ENCODE measurements around the gene ALX4.

ALX4 gene

DNA sequence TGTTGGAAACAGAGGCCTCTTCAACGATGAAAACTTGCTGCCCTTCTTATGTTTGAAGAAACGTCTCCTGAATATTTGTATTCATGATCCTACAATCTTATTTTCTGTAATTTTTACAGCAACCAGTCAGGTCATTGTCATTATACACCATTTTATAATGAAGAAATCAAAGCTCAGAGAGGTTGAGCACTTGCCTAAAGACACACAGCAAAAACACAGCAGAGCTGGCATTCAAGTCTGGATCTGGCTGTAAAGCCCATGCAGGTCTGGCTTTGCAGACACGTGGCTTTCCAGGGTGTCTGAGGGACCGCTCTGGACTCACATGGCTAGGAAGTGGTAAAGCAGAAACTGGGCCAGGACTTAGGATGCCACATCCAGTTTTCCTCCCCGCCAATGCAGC, 15.8 kb upstream of the ALX4 start:
- TF ChIP-seq, protein P1, sequence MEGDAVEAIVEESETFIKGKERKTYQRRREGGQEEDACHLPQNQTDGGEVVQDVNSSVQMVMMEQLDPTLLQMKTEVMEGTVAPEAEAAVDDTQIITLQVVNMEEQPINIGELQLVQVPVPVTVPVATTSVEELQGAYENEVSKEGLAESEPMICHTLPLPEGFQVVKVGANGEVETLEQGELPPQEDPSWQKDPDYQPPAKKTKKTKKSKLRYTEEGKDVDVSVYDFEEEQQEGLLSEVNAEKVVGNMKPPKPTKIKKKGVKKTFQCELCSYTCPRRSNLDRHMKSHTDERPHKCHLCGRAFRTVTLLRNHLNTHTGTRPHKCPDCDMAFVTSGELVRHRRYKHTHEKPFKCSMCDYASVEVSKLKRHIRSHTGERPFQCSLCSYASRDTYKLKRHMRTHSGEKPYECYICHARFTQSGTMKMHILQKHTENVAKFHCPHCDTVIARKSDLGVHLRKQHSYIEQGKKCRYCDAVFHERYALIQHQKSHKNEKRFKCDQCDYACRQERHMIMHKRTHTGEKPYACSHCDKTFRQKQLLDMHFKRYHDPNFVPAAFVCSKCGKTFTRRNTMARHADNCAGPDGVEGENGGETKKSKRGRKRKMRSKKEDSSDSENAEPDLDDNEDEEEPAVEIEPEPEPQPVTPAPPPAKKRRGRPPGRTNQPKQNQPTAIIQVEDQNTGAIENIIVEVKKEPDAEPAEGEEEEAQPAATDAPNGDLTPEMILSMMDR (IDR thresholded peaks at IDR 0.05; ENCODE audit: low read depth, low read length), result no peak
- no peak for DNase-seq (ENCODE audit: low read depth, low spot score)
- no peak overlapping the region for H3K4me3 ChIP-seq (ENCODE audit: low read depth, low read length)
- in situ Hi-C loops (cut with HindIII; ENCODE audit: low sequenced_read_pairs), result no loop called here

DNA sequence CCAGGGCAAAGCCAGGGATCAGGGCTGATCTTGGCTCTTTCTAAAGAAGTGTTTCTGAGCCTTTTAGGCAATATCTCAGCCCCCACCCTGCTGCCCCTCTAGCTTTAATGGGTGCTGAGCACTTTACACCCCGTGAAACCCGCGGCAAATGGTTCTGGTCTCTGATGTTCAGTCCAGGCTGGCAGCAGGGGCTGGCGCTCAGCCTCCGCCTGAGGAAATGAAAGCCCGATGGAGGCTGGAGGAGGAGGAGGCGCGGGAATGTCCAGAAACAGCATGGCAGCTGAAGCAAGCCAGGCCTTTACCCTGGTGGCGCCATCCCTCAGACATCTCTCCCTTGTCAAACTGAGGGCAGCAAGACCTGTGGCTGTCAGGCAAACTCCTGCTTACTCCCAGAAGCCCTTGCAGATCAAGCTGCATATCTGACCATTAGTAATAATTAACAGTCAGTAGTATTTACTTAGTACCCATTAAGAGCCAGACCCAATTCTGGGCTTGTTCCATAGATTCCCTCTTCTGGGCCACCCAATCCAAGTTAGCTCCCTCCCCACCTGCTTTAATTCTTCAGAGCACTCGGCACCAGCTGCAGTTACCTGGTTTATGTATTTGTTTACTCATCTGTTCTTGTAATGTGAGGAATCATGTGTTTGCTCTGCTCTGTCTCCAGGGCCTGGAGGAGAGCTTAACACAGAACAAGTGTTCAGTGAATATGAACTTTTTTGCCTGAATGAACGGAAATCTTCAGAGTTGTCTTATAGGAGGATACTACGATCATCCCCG, 15.0 kb upstream of the ALX4 start:
- TF ChIP-seq, protein P1 (IDR thresholded peaks at IDR 0.05; ENCODE audit: low read depth, low read length), result no peak
- in situ Hi-C loops (cut with HindIII; ENCODE audit: low sequenced_read_pairs), result no loop called here
- H3K4me3 ChIP-seq (ENCODE audit: low read depth, low read length), result no peak overlapping the region
- DNase-seq (ENCODE audit: low read depth, low spot score), result no peak

DNA sequence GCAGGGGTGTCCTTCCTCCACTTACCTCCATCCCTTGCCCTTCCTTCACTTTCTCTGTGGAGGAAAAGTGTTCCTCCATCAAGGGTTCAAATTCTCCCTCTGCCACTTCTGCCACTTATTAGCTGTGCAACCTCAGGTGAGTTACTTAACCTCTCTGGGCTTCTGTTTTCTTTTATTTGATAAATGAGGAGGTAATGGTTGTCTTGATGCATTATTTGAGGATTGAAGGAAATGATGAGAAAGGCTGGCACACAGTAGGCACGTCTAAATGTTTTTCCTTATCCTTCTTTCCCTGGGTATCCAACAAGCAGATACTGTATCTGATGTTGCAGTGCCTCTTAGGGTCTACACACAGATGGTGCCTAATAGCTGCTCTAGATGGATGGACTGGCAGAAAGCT, 14.3 kb upstream of the ALX4 start:
- TF ChIP-seq, protein P1 (IDR thresholded peaks at IDR 0.05; ENCODE audit: low read depth, low read length), result no peak
- in situ Hi-C loops (cut with HindIII; ENCODE audit: low sequenced_read_pairs), result no loop called here
- no peak overlapping the region for H3K4me3 ChIP-seq (ENCODE audit: low read depth, low read length)
- no peak for DNase-seq (ENCODE audit: low read depth, low spot score)

DNA sequence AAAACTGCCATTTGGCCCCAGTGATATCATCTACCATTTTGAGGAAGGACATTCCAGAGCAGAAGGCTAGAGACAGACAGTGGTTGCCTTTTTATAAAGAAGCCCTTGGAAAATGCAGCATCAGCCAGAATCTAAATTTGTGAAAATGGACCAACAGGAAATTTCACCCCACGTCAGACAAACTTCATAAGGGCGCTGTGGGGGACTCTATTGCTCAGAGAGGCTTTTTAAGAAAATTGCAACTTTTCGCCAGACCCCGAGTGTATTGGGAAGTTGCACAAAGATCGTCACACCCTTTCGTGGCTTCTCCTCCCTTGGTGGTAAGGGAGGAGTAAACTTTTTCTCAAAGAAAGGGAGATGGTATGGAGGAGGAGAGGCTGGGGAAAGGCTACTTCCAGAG, 12.3 kb upstream of the ALX4 start:
- no peak overlapping the region for H3K4me3 ChIP-seq (ENCODE audit: low read depth, low read length)
- no peak for DNase-seq (ENCODE audit: low read depth, low spot score)
- TF ChIP-seq, protein P1 (IDR thresholded peaks at IDR 0.05; ENCODE audit: low read depth, low read length), result no peak
- in situ Hi-C loops (cut with HindIII; ENCODE audit: low sequenced_read_pairs), result no loop called here

DNA sequence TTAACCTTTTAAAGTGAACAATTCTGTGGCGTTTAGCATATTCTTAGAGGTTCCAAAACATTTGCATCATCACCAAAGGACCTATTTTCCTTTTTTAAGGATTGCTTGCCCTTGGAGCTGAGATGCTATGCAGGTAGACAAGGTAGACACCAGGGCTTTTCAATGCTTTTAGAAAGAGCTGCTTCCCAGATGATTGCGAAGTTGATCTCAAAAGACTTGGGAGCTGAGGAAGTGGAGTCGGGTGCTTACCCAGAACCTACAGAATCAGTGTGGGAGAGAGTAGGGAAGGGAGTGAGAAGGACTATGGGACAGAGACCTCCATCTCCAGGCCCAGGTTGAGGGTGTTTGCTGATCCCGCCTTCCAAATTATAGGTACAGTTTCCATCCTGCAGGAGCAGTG, 11.1 kb upstream of the ALX4 start:
- no peak for DNase-seq (ENCODE audit: low read depth, low spot score)
- H3K4me3 ChIP-seq (ENCODE audit: low read depth, low read length), result no peak overlapping the region
- in situ Hi-C loops (cut with HindIII; ENCODE audit: low sequenced_read_pairs), result no loop called here
- TF ChIP-seq, protein P1 (IDR thresholded peaks at IDR 0.05; ENCODE audit: low read depth, low read length), result no peak

DNA sequence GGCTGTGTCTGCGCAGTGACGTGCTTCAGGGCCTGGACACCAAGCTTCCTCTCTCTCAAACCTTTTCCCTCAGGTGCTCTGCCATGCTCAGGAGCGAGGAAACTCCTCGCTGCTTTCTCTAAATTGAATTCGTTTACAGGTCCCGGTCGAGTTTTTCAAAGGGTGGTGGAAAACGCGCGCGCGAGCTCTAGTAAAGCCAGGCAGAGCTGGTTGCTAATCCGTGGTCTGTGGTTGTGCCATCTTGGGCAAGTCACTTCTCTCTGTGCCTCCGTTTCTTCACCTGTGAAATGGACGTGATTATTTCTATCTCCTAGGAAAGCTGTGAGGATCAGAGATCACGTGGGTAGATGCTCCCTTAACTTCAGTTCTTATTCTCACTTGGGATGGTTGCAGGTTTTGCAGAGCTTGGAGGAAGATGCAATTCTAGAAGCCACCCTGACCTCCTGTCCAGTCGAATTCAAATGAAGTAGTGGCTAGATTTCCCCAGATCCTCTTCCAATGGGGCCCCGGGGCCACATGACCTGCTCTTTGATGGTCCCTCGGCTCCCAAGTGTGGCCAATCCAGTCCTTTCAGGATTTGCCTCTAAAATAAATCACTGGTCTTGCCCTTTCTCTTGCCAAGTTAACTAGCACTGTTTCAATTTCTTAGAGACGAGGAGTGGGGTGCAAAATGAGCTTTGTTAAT, 10.5 kb upstream of the ALX4 start:
- no peak for DNase-seq (ENCODE audit: low read depth, low spot score)
- TF ChIP-seq, protein P1 (IDR thresholded peaks at IDR 0.05; ENCODE audit: low read depth, low read length), result no peak
- in situ Hi-C loops (cut with HindIII; ENCODE audit: low sequenced_read_pairs), result no loop called here
- no peak overlapping the region for H3K4me3 ChIP-seq (ENCODE audit: low read depth, low read length)
